ENCODE measurements around the gene TRIM66.

GRCh38 chr11:8729067-8729466 lies 46.6 kb upstream of the TRIM66 start:
- TF ChIP-seq, protein P1, sequence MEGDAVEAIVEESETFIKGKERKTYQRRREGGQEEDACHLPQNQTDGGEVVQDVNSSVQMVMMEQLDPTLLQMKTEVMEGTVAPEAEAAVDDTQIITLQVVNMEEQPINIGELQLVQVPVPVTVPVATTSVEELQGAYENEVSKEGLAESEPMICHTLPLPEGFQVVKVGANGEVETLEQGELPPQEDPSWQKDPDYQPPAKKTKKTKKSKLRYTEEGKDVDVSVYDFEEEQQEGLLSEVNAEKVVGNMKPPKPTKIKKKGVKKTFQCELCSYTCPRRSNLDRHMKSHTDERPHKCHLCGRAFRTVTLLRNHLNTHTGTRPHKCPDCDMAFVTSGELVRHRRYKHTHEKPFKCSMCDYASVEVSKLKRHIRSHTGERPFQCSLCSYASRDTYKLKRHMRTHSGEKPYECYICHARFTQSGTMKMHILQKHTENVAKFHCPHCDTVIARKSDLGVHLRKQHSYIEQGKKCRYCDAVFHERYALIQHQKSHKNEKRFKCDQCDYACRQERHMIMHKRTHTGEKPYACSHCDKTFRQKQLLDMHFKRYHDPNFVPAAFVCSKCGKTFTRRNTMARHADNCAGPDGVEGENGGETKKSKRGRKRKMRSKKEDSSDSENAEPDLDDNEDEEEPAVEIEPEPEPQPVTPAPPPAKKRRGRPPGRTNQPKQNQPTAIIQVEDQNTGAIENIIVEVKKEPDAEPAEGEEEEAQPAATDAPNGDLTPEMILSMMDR (IDR thresholded peaks at IDR 0.05; ENCODE audit: insufficient read depth, low read depth, low read length), result no peak
- TF ChIP-seq EZH2 (IDR thresholded peaks at IDR 0.05; ENCODE audit: insufficient read depth, low read length), result no peak

Measured in astrocyte (in vitro differentiated cells and primary cell).